HepG2 (cell line): ENCODE data around the gene CELA2B. TPM values are rescaled to one million over a fixed set of nuclear protein-coding genes. Genes with fewer than 3 reads are reported as not detected.

ENCODE experiments used
- ATAC-seq: fragments of 200-7000 bp; cut with Tn5 transposase; 3 replicates; pipeline ENCODE4 v1.9.1; 2020; ENCODE audit warnings: mild to moderate bottlenecking, moderate library complexity
- BruUV-seq: library from RNA; stranded (reverse); fragments of 400-500 nt; replicated peaks from 2 replicates; lab custom pipeline; 2021; lab: Mats Ljungman, UMichigan
- CTCF ChIA-PET: fragments of 300-600 bp; formaldehyde crosslinking; extraction: SDS; loops from one replicate; lab custom pipeline; 2021; ENCODE audit warnings: low total read pairs, inconsistent platforms, low intra/inter-chr PET ratio; lab: Yijun Ruan, JAX
- POLR2A ChIA-PET: fragments of 350-600 bp; sonication (Branson Sonifier 250); formaldehyde crosslinking; loops from one replicate; lab custom pipeline; 2020; ENCODE audit warnings: antibody characterized with exemption, inconsistent platforms; lab: Yijun Ruan, JAX
- DNase-seq: peaks from one replicate; pipeline ENCODE4 v3.0.0-alpha.2; 2015; ENCODE audit warnings: low spot score
- FAIRE-seq: peaks from 3 replicates; lab custom pipeline; 2011; peaks lifted over from hg19 to GRCh38; lab: Jason Lieb, UNC
- H2AFZ ChIP-seq: one replicate; pipeline ENCODE4 v1.6.1; 2011; ENCODE audit warnings: low read length, inconsistent platforms
- H3K27ac ChIP-seq: fragments of 300-600 bp; 3 replicates; pipeline ENCODE4 v1.8.0; 2011; ENCODE audit warnings: mixed run types, mild to moderate bottlenecking, mixed read lengths, low read length, inconsistent platforms; ENCODE audit not compliant: insufficient read depth; ENCODE audit errors: extremely low read length
- H3K27me3 ChIP-seq, 2 experiments: fragments of 200-600 bp in 1 of 2; 2 replicates in 1 of 2; 3 replicates in 1 of 2; pipeline versions ENCODE4 v1.6.0 to v1.8.0; 2011; ENCODE audit warnings: low read length in 2 of 2, mild to moderate bottlenecking in 2 of 2, moderate library complexity in 2 of 2, inconsistent platforms in 1 of 2; ENCODE audit not compliant: insufficient read depth in 2 of 2, control insufficient read depth in 1 of 2
- H3K36me3 ChIP-seq, 2 experiments: fragments of 200-600 bp in 1 of 2; replicated peaks in 1 of 2; 2 replicates in 1 of 2; 3 replicates in 1 of 2; pipeline versions ENCODE4 v1.5.1 to v1.8.0; 2011; ENCODE audit warnings: low read length in 2 of 2, inconsistent platforms in 1 of 2; ENCODE audit not compliant: insufficient read depth in 2 of 2, control insufficient read depth in 1 of 2
- H3K4me1 ChIP-seq: 2 replicates; pipeline ENCODE4 v1.5.1; 2012; ENCODE audit warnings: low read length, inconsistent platforms; ENCODE audit not compliant: insufficient read depth
- H3K4me2 ChIP-seq: 2 replicates; pipeline ENCODE4 v1.6.0; 2011; ENCODE audit warnings: low read depth, low read length, inconsistent platforms
- H3K4me3 ChIP-seq, 3 experiments: fragments of 200-600 bp in 1 of 3; sonication (generic), shearing (Covaris generic) in 1 of 3; replicated peaks in 1 of 3; 2 replicates each; pipeline ENCODE4 v1.5.1; 2011 to 2016; ENCODE audit warnings: low read length in 3 of 3, inconsistent platforms in 2 of 3, low read depth in 2 of 3, mild to moderate bottlenecking in 2 of 3, control low read depth in 1 of 3, mixed read lengths in 1 of 3; ENCODE audit not compliant: insufficient read depth in 1 of 3
- H3K79me2 ChIP-seq: one replicate; pipeline ENCODE4 v1.6.1; 2011; ENCODE audit warnings: low read length, inconsistent platforms; ENCODE audit not compliant: insufficient read depth
- H3K9ac ChIP-seq: 2 replicates; pipeline ENCODE4 v1.6.0; 2011; ENCODE audit warnings: mild to moderate bottlenecking, low read depth, low read length, inconsistent platforms; ENCODE audit not compliant: insufficient read depth
- H3K9me3 ChIP-seq: 2 replicates; pipeline ENCODE4 v1.5.1; 2012; ENCODE audit warnings: mild to moderate bottlenecking, low read length
- H4K20me1 ChIP-seq: 2 replicates; pipeline ENCODE4 v1.6.0; 2011; ENCODE audit warnings: inconsistent platforms, mild to moderate bottlenecking, low read length, moderate library complexity; ENCODE audit not compliant: insufficient read depth
- ATF3 ChIP-seq: sonication (generic); formaldehyde crosslinking; IDR thresholded peaks from 2 replicates; pipeline ENCODE4 v1.4.0; 2020; ENCODE audit warnings: missing genetic modification reagents
- DR1 ChIP-seq: sonication (generic); formaldehyde crosslinking; IDR thresholded peaks from 2 replicates; pipeline ENCODE4 v1.8.0; 2021; ENCODE audit warnings: mild to moderate bottlenecking, missing genetic modification reagents, inconsistent platforms
- FOXP4 ChIP-seq: sonication (generic); formaldehyde crosslinking; IDR thresholded peaks from 2 replicates; pipeline ENCODE4 v1.4.0; 2020; ENCODE audit warnings: missing genetic modification reagents
- PCBP2 ChIP-seq: fragments of 200-400 bp; formaldehyde crosslinking; optimal IDR thresholded peaks from 2 replicates; pipeline ENCODE3; 2018; ENCODE audit warnings: low read length, low read depth; ENCODE audit not compliant: poor library complexity, severe bottlenecking
- ZNF160 ChIP-seq: sonication (generic); formaldehyde crosslinking; IDR thresholded peaks from 2 replicates; pipeline ENCODE4 v1.8.0; 2022; ENCODE audit warnings: mild to moderate bottlenecking, inconsistent platforms, missing genetic modification reagents
- ZNF496 ChIP-seq: sonication (generic); formaldehyde crosslinking; IDR thresholded peaks from 2 replicates; pipeline ENCODE4 v1.8.1; 2023; ENCODE audit warnings: mild to moderate bottlenecking, moderate library complexity, missing genetic modification reagents; ENCODE audit not compliant: insufficient replicate concordance
- ZNF569 ChIP-seq: sonication (generic); formaldehyde crosslinking; IDR thresholded peaks from 2 replicates; pipeline ENCODE4 v1.5.0; 2020; ENCODE audit warnings: mild to moderate bottlenecking, missing genetic modification reagents, moderate library complexity, borderline replicate concordance
- WGBS: methylation state at CpG from one replicate; pipeline ENCODE4 v1.1.6; 2017; ENCODE audit warnings: low lambda C conversion rate; 5-methylcytosine and 5-hydroxymethylcytosine counted together
- in situ Hi-C: cut with HindIII; loops from 2 replicates; pipeline ENCODE4 v1.10.0; 2017; ENCODE audit warnings: low pct_unique_long_range_greater_than_20kb; ENCODE audit not compliant: extremely low pct_ligation_motif_present
- intact Hi-C: fragments of 100-400 bp; cut with micrococcal nuclease; formaldehyde crosslinking; loops from one replicate; pipeline ENCODE4 v1.10.0; 2022; ENCODE audit not compliant: unreplicated experiment
- polyA plus RNA-seq, 8 experiments: library from polyadenylated mRNA; depleted of rRNA in 3 of 8; stranded (reverse) in 7 of 8; unstranded in 1 of 8; fragments of >200 nt; fragmentation: Illumina TruSeq in 4 of 8; extraction: Trizol in 4 of 8; gene quantifications; 2 replicates each; pipeline versions ENCODE4 v1.2.1 to v1.2.3, GENCODE V29; 2011 to 2016; ENCODE audit warnings: low read depth in 4 of 8, missing spikeins in 1 of 8, mixed read lengths in 1 of 8; ENCODE audit not compliant: insufficient read depth in 1 of 8
- total RNA-seq, 5 experiments: library from RNA; depleted of rRNA; stranded (reverse); fragments of >200 nt; fragmentation: Illumina TruSeq; extraction: Trizol; gene quantifications; 2 replicates each; pipeline ENCODE4 v1.2.3, GENCODE V29; 2016; ENCODE audit warnings: low read depth in 1 of 5

Gene CELA2B
- total and polyA plus RNA-seq, 2 of the 13 experiments (the other 11 are each of a cell fraction or from before 2014, with no cell fraction given), result not detected

DNA sequence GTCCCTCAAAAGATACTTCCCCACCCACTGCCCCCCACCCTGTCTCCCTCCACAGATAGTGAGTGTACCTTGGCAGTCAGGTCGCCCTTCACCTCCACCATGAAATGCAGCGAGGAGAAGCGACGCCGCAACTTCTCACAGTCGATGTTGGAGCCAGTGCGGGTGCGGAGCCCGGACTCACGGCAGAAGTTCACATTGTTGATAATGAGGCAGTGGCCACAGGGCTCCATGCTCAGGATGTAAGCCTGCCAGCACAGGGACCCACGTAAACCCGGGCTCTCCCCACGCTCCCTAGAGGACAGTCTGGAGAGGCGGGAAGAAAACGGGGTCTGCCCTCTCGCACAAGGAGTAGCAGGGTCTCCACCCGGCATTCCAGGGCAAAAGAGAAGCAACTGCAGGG, 30.9 kb downstream of the CELA2B start:
- Histone ChIP-seq H3K4me1 (no peaks in the 10 kb centered on the region), H3K27ac (no peak overlapping the region), H3K4me3 (no peak overlapping the region), H3K79me2 (no peaks in the 10 kb centered on the region), H3K9ac (no peak overlapping the region), H3K9me3 (no peaks in the 10 kb centered on the region), H3K36me3 (peaks cover 2 to 17% of the 10 kb centered on the region in 2 experiments; a peak in 3 of 5 replicates), H3K4me2 (no peak overlapping the region), H3K27me3 (no peaks in the 10 kb centered on the region), H2AFZ (no peak overlapping the region), H4K20me1 (no peaks in the 10 kb centered on the region)
- WGBS, result 94% methylated on average over 17 of the region's 17 CpGs
- CTCF ChIA-PET, result no interaction called here
- no peak for FAIRE-seq
- BruUV-seq, result no TSS peak
- POLR2A ChIA-PET, result no interaction called here
- ATAC-seq, result no peak
- in situ Hi-C loops (no loop called here), intact Hi-C loops (no loop called here)
- DNase-seq, result no peak
- TF ChIP-seq DR1 (no peak), ZNF496 (CRISPR knock-in tag) (no peak)

DNA sequence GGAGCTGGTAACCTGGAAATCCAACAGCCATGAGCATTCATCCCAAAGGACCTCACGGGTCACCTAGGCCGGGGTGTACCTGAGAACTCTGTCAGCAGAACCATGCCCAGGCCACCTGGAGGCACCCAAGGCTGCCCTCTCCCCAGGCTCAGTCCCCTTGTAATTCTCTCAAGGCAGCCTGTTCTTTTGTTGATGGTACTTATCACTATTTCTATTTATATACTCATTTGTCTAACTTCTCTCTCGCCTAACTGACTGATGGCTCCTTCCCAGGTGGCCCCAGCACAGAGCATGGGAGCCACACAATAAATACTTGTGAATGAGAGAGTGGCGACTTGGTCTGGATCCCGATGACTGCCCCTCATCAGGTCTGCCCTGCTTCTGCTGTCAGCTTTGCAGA, 31.4 kb downstream of the CELA2B start:
- Histone ChIP-seq H3K9ac (no peak overlapping the region), H3K36me3 (peaks cover 2 to 22% of the 10 kb centered on the region in 2 experiments; a peak in 3 of 5 replicates), H3K27ac (no peak overlapping the region), H3K27me3 (no peaks in the 10 kb centered on the region), H3K79me2 (no peaks in the 10 kb centered on the region), H3K4me1 (no peaks in the 10 kb centered on the region), H3K4me2 (no peak overlapping the region), H3K9me3 (no peaks in the 10 kb centered on the region), H4K20me1 (no peaks in the 10 kb centered on the region), H3K4me3 (no peak overlapping the region), H2AFZ (no peak overlapping the region)
- FAIRE-seq, result no peak
- TF ChIP-seq ZNF569, result no peak
- no peak for TF ChIP-seq ATF3 (CRISPR knock-in tag)
- TF ChIP-seq ZNF160 (CRISPR knock-in tag), result no peak
- no peak for TF ChIP-seq FOXP4
- no peak for TF ChIP-seq PCBP2
- in situ Hi-C loops, result no loop called here
- intact Hi-C loops, result no loop called here
- no peak for ATAC-seq
- BruUV-seq, result no TSS peak
- ChIA-PET POLR2A (no interaction called here), CTCF (no interaction called here)
- no peak for DNase-seq
- WGBS, result 91% methylated on average over 5 of the region's 5 CpGs
